CD14-positive monocyte (primary cell): ENCODE results near the gene CPNE4. TPM values are rescaled to one million over a fixed set of nuclear protein-coding genes. Genes with fewer than 3 reads are reported as not detected.

Experiments
- DNase-seq, 3 donors: peaks; one replicate each; pipeline ENCODE4 v3.0.0-alpha.2; 2011 to 2022
- H2AFZ ChIP-seq: 2 replicates; pipeline ENCODE4 v1.6.0; 2012; ENCODE audit warnings: mild to moderate bottlenecking, low read depth, low read length, inconsistent platforms; ENCODE audit not compliant: insufficient read depth, poor library complexity, severe bottlenecking
- H3K27ac ChIP-seq, 2 donors: 1 replicate in 1 of 2; 2 replicates in 1 of 2; pipeline ENCODE4 v1.5.1; 2012 to 2013; ENCODE audit warnings: low read length in 2 of 2, control low read depth in 1 of 2, inconsistent platforms in 1 of 2, low read depth in 1 of 2, mild to moderate bottlenecking in 1 of 2
- H3K27me3 ChIP-seq, 2 donors: one replicate each; pipeline versions ENCODE4 v1.6.0 to v1.6.1; 2011 to 2013; ENCODE audit warnings: low read length in 2 of 2; ENCODE audit not compliant: control insufficient read depth in 2 of 2, insufficient read depth in 2 of 2
- H3K36me3 ChIP-seq, 2 donors: replicated peaks in 1 of 2; 1 replicate in 1 of 2; 2 replicates in 1 of 2; pipeline versions ENCODE4 v1.5.1 to v1.6.1; 2012 to 2013; ENCODE audit warnings: low read length in 2 of 2, control low read depth in 1 of 2, inconsistent platforms in 1 of 2, mild to moderate bottlenecking in 1 of 2; ENCODE audit not compliant: insufficient read depth in 2 of 2, control insufficient read depth in 1 of 2
- H3K4me1 ChIP-seq, 2 donors: 1 replicate in 1 of 2; 2 replicates in 1 of 2; pipeline versions ENCODE4 v1.5.1 to v1.6.1; 2012 to 2013; ENCODE audit warnings: low read length in 2 of 2, control low read depth in 1 of 2, inconsistent platforms in 1 of 2, mild to moderate bottlenecking in 1 of 2, moderate library complexity in 1 of 2; ENCODE audit not compliant: insufficient read depth in 2 of 2, control insufficient read depth in 1 of 2
- H3K4me2 ChIP-seq: replicated peaks from 2 replicates; pipeline ENCODE3; 2012; ENCODE audit warnings: low read length, moderate library complexity, mild to moderate bottlenecking; ENCODE audit not compliant: poor library complexity, severe bottlenecking; ENCODE audit errors: extremely low read depth
- H3K4me3 ChIP-seq, 3 experiments: fragments of 200-600 bp in 1 of 3; sonication (generic) in 1 of 3; replicated peaks in 1 of 3; 1 replicate in 2 of 3; 2 replicates in 1 of 3; pipeline ENCODE4 v1.5.1; 2011 to 2013; ENCODE audit warnings: low read length in 3 of 3, mild to moderate bottlenecking in 3 of 3, control low read depth in 2 of 3, low read depth in 2 of 3, inconsistent platforms in 1 of 3, moderate library complexity in 1 of 3
- H3K79me2 ChIP-seq: 2 replicates; pipeline ENCODE4 v1.6.0; 2012; ENCODE audit warnings: mild to moderate bottlenecking, control low read depth, inconsistent platforms, low read length, moderate library complexity; ENCODE audit not compliant: insufficient read depth
- H3K9ac ChIP-seq: 2 replicates; pipeline ENCODE4 v1.6.0; 2017; ENCODE audit warnings: low read length, mild to moderate bottlenecking; ENCODE audit not compliant: insufficient read depth, poor library complexity, severe bottlenecking
- H3K9me3 ChIP-seq, 2 donors: replicated peaks in 1 of 2; 1 replicate in 1 of 2; 2 replicates in 1 of 2; pipeline versions ENCODE4 v1.5.1 to v1.6.1; 2012 to 2013; ENCODE audit warnings: low read length in 2 of 2, control low read depth in 1 of 2; ENCODE audit not compliant: control insufficient read depth in 1 of 2, insufficient read depth in 1 of 2
- H4K20me1 ChIP-seq: 2 replicates; pipeline ENCODE4 v1.6.0; 2012; ENCODE audit warnings: mild to moderate bottlenecking, low read length, control low read depth, moderate library complexity; ENCODE audit not compliant: insufficient read depth
- H3K27ac Mint-ChIP-seq, 7 donors: one replicate each; pipeline ENCODE4 v1.8.0; 2020; ENCODE audit warnings: mild to moderate bottlenecking in 7 of 7, mixed read lengths in 7 of 7, moderate library complexity in 6 of 7, inconsistent platforms in 2 of 7
- H3K27me3 Mint-ChIP-seq, 3 donors: one replicate each; pipeline ENCODE4 v1.8.0; 2021 to 2022; ENCODE audit warnings: low read depth in 3 of 3, mild to moderate bottlenecking in 3 of 3, mixed read lengths in 3 of 3, moderate library complexity in 3 of 3, inconsistent platforms in 1 of 3
- H3K36me3 Mint-ChIP-seq, 2 donors: one replicate each; pipeline ENCODE4 v1.8.0; 2020; ENCODE audit warnings: mixed read lengths in 2 of 2, inconsistent platforms in 1 of 2, mild to moderate bottlenecking in 1 of 2
- H3K4me1 Mint-ChIP-seq: one replicate; pipeline ENCODE4 v1.8.0; 2020; ENCODE audit warnings: mild to moderate bottlenecking, mixed read lengths
- H3K4me3 Mint-ChIP-seq, 2 donors: one replicate each; pipeline ENCODE4 v1.8.0; 2020; ENCODE audit warnings: mild to moderate bottlenecking in 2 of 2, mixed read lengths in 2 of 2, moderate library complexity in 1 of 2
- H3K9me3 Mint-ChIP-seq, 7 donors: one replicate each; pipeline ENCODE4 v1.8.0; 2020 to 2022; ENCODE audit warnings: mixed read lengths in 7 of 7, mild to moderate bottlenecking in 6 of 7, moderate library complexity in 6 of 7, inconsistent platforms in 2 of 7
- WGBS: methylation state at CpG from one replicate; pipeline ENCODE4 v1.1.5; 2013; ENCODE audit warnings: missing lambda C conversion rate; ENCODE audit not compliant: insufficient coverage; 5-methylcytosine and 5-hydroxymethylcytosine counted together
- intact Hi-C, 2 donors: fragments of 100-400 bp; cut with micrococcal nuclease; formaldehyde crosslinking; loops; one replicate each; pipeline versions ENCODE4 v1.15.0 to v1.15.1; 2023
- polyA plus RNA-seq, 3 donors: library from polyadenylated mRNA; depleted of rRNA in 1 of 3; unstranded in 2 of 3; stranded (reverse) in 1 of 3; fragments of 300-500 nt in 2 of 3; fragments of >200 nt in 1 of 3; fragmentation: Illumina TruSeq in 2 of 3; gene quantifications; 1 replicate in 2 of 3; 2 replicates in 1 of 3; pipeline ENCODE4 v1.2.3, GENCODE V29; 2012 to 2021
- TF ChIP-seq, protein P1 (sequence below): fragments of 200-600 bp; IDR thresholded peaks from one replicate; pipeline ENCODE4 v1.8.0; 2022; ENCODE audit warnings: antibody characterized with exemption, mild to moderate bottlenecking

CPNE4 gene
- polyA plus RNA-seq, 3 donors = not detected

DNA sequence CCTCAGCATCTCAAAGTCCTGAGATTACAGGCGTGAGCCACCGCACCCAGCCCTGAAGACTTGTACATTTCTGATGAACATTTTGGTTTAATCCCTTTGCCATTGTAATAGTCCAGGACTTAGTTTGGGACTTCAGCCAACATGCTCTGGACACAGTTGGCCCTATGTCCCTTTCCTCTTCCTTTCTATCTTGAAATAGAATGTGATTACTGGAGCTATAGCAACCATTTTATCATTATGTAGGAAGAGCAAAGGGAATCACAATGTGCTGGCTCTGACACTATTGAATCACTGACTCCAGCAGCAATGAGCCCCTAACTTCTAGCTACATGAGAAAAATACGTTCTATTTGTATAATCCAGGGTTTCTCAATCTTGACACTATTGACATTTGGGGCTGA lies 497.3 kb downstream of the CPNE4 start:
- no peaks in the 10 kb centered on the region for H3K4me1 ChIP-seq
- no peaks in the 10 kb centered on the region for H3K36me3 Mint-ChIP-seq
- H3K4me3 ChIP-seq = no peak overlapping the region
- no peak overlapping the region for H3K27ac ChIP-seq
- no peaks in the 10 kb centered on the region for H3K79me2 ChIP-seq
- no peak overlapping the region for H3K4me3 Mint-ChIP-seq
- H4K20me1 ChIP-seq = no peaks in the 10 kb centered on the region
- no peak overlapping the region for H3K4me2 ChIP-seq
- H3K27me3 ChIP-seq = no peaks in the 10 kb centered on the region
- H3K9ac ChIP-seq = no peak overlapping the region
- DNase-seq = no peak
- H3K9me3 Mint-ChIP-seq = no peaks in the 10 kb centered on the region
- 100% methylated on average over 1 of the region's 3 CpGs for WGBS
- H3K27ac Mint-ChIP-seq = no peak overlapping the region
- peaks cover 0 to 2% (median 0%) of the 10 kb centered on the region in 3 donors for H3K27me3 Mint-ChIP-seq
- H3K9me3 ChIP-seq = no peaks in the 10 kb centered on the region
- H2AFZ ChIP-seq = no peak overlapping the region
- H3K36me3 ChIP-seq = no peaks in the 10 kb centered on the region
- intact Hi-C loops = no loop called here
- no peaks in the 10 kb centered on the region for H3K4me1 Mint-ChIP-seq
- TF ChIP-seq, protein P1, sequence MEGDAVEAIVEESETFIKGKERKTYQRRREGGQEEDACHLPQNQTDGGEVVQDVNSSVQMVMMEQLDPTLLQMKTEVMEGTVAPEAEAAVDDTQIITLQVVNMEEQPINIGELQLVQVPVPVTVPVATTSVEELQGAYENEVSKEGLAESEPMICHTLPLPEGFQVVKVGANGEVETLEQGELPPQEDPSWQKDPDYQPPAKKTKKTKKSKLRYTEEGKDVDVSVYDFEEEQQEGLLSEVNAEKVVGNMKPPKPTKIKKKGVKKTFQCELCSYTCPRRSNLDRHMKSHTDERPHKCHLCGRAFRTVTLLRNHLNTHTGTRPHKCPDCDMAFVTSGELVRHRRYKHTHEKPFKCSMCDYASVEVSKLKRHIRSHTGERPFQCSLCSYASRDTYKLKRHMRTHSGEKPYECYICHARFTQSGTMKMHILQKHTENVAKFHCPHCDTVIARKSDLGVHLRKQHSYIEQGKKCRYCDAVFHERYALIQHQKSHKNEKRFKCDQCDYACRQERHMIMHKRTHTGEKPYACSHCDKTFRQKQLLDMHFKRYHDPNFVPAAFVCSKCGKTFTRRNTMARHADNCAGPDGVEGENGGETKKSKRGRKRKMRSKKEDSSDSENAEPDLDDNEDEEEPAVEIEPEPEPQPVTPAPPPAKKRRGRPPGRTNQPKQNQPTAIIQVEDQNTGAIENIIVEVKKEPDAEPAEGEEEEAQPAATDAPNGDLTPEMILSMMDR = no peak

DNA sequence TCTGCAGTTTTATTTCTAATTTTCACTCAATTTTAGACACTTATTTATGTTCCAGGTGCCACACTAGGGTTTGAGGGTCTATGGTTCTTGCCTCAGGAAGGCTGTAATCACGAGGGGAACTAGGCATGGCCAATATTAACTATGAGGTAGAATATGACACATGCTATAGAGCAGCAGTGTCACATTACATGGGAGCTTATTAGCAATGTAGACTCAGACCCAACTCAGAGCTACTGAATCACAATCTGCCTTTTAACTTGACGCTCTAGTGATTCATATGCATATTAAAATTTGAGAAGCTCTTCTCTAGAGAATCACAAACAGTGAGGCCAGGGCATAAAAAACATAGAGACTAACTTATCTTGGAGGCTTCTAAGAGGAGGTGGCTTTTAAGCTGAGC lies 499.2 kb downstream of the CPNE4 start:
- Histone ChIP-seq H3K27ac (no peak overlapping the region), H3K27me3 (no peaks in the 10 kb centered on the region), H3K4me2 (no peak overlapping the region), H3K36me3 (no peaks in the 10 kb centered on the region), H4K20me1 (no peaks in the 10 kb centered on the region), H3K9ac (no peak overlapping the region), H2AFZ (no peak overlapping the region), H3K9me3 (no peaks in the 10 kb centered on the region), H3K79me2 (no peaks in the 10 kb centered on the region), H3K4me3 (no peak overlapping the region), H3K4me1 (no peaks in the 10 kb centered on the region)
- no peak for DNase-seq
- intact Hi-C loops = no loop called here
- H3K4me3 Mint-ChIP-seq = no peak overlapping the region
- H3K36me3 Mint-ChIP-seq = no peaks in the 10 kb centered on the region
- WGBS = no CpG with 5 or more reads among the region's 2 CpGs
- TF ChIP-seq, protein P1 = no peak
- peaks cover 0 to 2% (median 0%) of the 10 kb centered on the region in 7 donors for H3K9me3 Mint-ChIP-seq
- no peak overlapping the region for H3K27ac Mint-ChIP-seq
- H3K4me1 Mint-ChIP-seq = no peaks in the 10 kb centered on the region
- H3K27me3 Mint-ChIP-seq = peaks cover 0 to 3% (median 2%) of the 10 kb centered on the region in 3 donors
